Suppressor macrophage treated with lipopolysaccharide for 4 hours (primary cell): Measurements from ENCODE around the gene PTPRT.
"Not testable (repeated sequence)": the region's sequence is repeated elsewhere in the genome, so short reads cannot be mapped to it uniquely, and the experiment has no call there.

Source experiments
- DNase-seq: peaks from one replicate; pipeline ENCODE4 v3.0.0-alpha.2; 2020

PTPRT gene

GRCh38 chr20:42900764-42901163 lies 288.9 kb downstream of the PTPRT start:
- DNase-seq, result not testable (repeated sequence)

- no peak for DNase-seq
Measured at GRCh38 chr20:42895020-42895419, 294.7 kb downstream of the PTPRT start.

- DNase-seq, result no peak
Measured at GRCh38 chr20:42894483-42894882, 295.2 kb downstream of the PTPRT start.

- DNase-seq, result no peak
Measured at GRCh38 chr20:42889517-42889916, 300.2 kb downstream of the PTPRT start.

GRCh38 chr20:42887281-42887680 lies 302.4 kb downstream of the PTPRT start:
- DNase-seq, result no peak

GRCh38 chr20:42886801-42887200 lies 302.9 kb downstream of the PTPRT start:
- no peak for DNase-seq

GRCh38 chr20:42886046-42886445 lies 303.7 kb downstream of the PTPRT start:
- DNase-seq, result no peak

- DNase-seq, result no peak
Measured at GRCh38 chr20:42875581-42875980, 314.1 kb downstream of the PTPRT start.

GRCh38 chr20:42873259-42873658 lies 316.4 kb downstream of the PTPRT start:
- DNase-seq, result no peak

- no peak for DNase-seq
Measured at GRCh38 chr20:42864116-42864515, 325.6 kb downstream of the PTPRT start.

GRCh38 chr20:42862446-42862845 lies 327.3 kb downstream of the PTPRT start:
- no peak for DNase-seq

GRCh38 chr20:42857446-42857845 lies 332.3 kb downstream of the PTPRT start:
- no peak for DNase-seq

GRCh38 chr20:42855896-42856295 lies 333.8 kb downstream of the PTPRT start:
- DNase-seq, result no peak

GRCh38 chr20:42852691-42853090 lies 337.0 kb downstream of the PTPRT start:
- no peak for DNase-seq

- DNase-seq, result no peak
Measured at GRCh38 chr20:42846784-42847490, 342.8 kb downstream of the PTPRT start.

- DNase-seq, result no peak
Measured at GRCh38 chr20:42844751-42845150, 345.0 kb downstream of the PTPRT start.

GRCh38 chr20:42837456-42837855 lies 352.2 kb downstream of the PTPRT start:
- no peak for DNase-seq

- no peak for DNase-seq
Measured at GRCh38 chr20:42836339-42836738, 353.4 kb downstream of the PTPRT start.

- no peak for DNase-seq
Measured at GRCh38 chr20:42807876-42808275, 381.8 kb downstream of the PTPRT start.

GRCh38 chr20:42795111-42795695 lies 394.5 kb downstream of the PTPRT start:
- no peak for DNase-seq

- DNase-seq, result no peak
Measured at GRCh38 chr20:42792052-42792451, 397.7 kb downstream of the PTPRT start.

- DNase-seq, result no peak
Measured at GRCh38 chr20:42790111-42790510, 399.6 kb downstream of the PTPRT start.

- DNase-seq, result no peak
Measured at GRCh38 chr20:42788707-42789106, 401.0 kb downstream of the PTPRT start.

- no peak for DNase-seq
Measured at GRCh38 chr20:42785041-42785440, 404.7 kb downstream of the PTPRT start.

- DNase-seq, result no peak
Measured at GRCh38 chr20:42779216-42779615, 410.5 kb downstream of the PTPRT start.
